SK-N-SH (cell line): ENCODE results near the gene OGDHL.

Experiments
- CTCF ChIP-seq: fragments of 200-600 bp; sonication (generic); IDR thresholded peaks from 2 replicates; pipeline ENCODE4 v1.6.1; 2017; ENCODE audit warnings: antibody characterized with exemption, mild to moderate bottlenecking, moderate library complexity
- POLR2AphosphoS5 ChIP-seq: IDR thresholded peaks from 2 replicates; pipeline ENCODE4 v1.6.1; 2012; ENCODE audit warnings: low read depth, low read length
- RCOR1 ChIP-seq: fragments of 150-350 bp; IDR thresholded peaks from 2 replicates; pipeline ENCODE4 v1.6.1; 2017; ENCODE audit warnings: antibody characterized with exemption, low read length
- REST ChIP-seq: IDR thresholded peaks from 2 replicates; pipeline ENCODE4 v1.6.1; 2012; ENCODE audit warnings: mild to moderate bottlenecking, low read depth, low read length, moderate library complexity
- SIN3A ChIP-seq: IDR thresholded peaks from 2 replicates; pipeline ENCODE4 v1.6.1; 2012; ENCODE audit warnings: low read depth, mild to moderate bottlenecking, low read length, moderate library complexity, borderline replicate concordance
- SMC3 ChIP-seq: IDR thresholded peaks from 2 replicates; pipeline ENCODE4 v1.6.1; 2012; ENCODE audit warnings: low read depth, low read length, improper control_type of control experiment

- no peak for TF ChIP-seq REST
- no peak for TF ChIP-seq CTCF
- TF ChIP-seq SIN3A, result no peak
- no peak for TF ChIP-seq SMC3
- TF ChIP-seq POLR2AphosphoS5, result no peak
- no peak for TF ChIP-seq RCOR1
Observed at GRCh38 chr10:49739426-49739825, 22.7 kb downstream of the OGDHL start.
